ENCODE measurements around the gene XPA. TPM values are rescaled to one million over a fixed set of nuclear protein-coding genes. Genes with fewer than 3 reads are reported as not detected.

The XPA gene
- total RNA-seq, 1 donor from 2014 or later, result 12.3 TPM

GRCh38 chr9:97740848-97741821, 44.0 kb upstream of the XPA start:
- DNase-seq, result peak; percentile 47
- H3K36me3 Mint-ChIP-seq (ENCODE audit: unreplicated experiment), result no peaks in the 10 kb centered on the region
- peak overlapping the region; percentile 78 for H3K4me3 Mint-ChIP-seq (ENCODE audit: unreplicated experiment)
- H3K4me1 Mint-ChIP-seq (ENCODE audit: low read depth, unreplicated experiment), result no peaks in the 10 kb centered on the region
- no peak overlapping the region for H3K27ac Mint-ChIP-seq (ENCODE audit: unreplicated experiment)
- peaks cover 3% of the 10 kb centered on the region for H3K9me3 Mint-ChIP-seq (ENCODE audit: unreplicated experiment)
- peaks cover 6% of the 10 kb centered on the region for H3K27me3 Mint-ChIP-seq (ENCODE audit: unreplicated experiment)
- TF ChIP-seq, protein P1, sequence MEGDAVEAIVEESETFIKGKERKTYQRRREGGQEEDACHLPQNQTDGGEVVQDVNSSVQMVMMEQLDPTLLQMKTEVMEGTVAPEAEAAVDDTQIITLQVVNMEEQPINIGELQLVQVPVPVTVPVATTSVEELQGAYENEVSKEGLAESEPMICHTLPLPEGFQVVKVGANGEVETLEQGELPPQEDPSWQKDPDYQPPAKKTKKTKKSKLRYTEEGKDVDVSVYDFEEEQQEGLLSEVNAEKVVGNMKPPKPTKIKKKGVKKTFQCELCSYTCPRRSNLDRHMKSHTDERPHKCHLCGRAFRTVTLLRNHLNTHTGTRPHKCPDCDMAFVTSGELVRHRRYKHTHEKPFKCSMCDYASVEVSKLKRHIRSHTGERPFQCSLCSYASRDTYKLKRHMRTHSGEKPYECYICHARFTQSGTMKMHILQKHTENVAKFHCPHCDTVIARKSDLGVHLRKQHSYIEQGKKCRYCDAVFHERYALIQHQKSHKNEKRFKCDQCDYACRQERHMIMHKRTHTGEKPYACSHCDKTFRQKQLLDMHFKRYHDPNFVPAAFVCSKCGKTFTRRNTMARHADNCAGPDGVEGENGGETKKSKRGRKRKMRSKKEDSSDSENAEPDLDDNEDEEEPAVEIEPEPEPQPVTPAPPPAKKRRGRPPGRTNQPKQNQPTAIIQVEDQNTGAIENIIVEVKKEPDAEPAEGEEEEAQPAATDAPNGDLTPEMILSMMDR (IDR thresholded peaks at IDR 0.05; ENCODE audit: partially characterized antibody, unreplicated experiment), result no peak

DNA sequence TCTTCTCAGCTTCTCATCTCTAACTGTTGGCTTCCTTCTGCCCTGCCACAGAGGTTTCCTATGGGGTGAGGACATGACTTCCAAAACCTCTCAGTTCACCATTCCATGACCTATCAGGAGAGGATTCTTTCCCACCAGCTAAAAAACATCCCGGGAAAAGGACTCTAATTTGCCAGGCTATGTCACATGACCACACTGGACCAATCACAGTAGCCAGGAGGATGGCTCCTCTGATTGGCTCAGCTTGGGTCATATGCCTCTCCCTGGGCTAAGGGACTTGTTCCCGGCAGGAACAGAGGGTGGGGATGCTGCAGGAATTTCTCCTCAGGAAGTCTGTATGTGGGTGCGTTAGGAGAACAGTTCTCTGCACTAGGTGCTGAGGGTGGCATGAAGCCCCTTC, 40.3 kb upstream of the XPA start:
- Mint-ChIP-seq H3K27ac (ENCODE audit: unreplicated experiment) (no peak overlapping the region), H3K4me1 (ENCODE audit: low read depth, unreplicated experiment) (no peaks in the 10 kb centered on the region), H3K4me3 (ENCODE audit: unreplicated experiment) (no peak overlapping the region), H3K9me3 (ENCODE audit: unreplicated experiment) (peaks cover 2% of the 10 kb centered on the region), H3K36me3 (ENCODE audit: unreplicated experiment) (no peaks in the 10 kb centered on the region), H3K27me3 (ENCODE audit: unreplicated experiment) (peaks cover 10% of the 10 kb centered on the region)
- TF ChIP-seq, protein P1 (IDR thresholded peaks at IDR 0.05; ENCODE audit: partially characterized antibody, unreplicated experiment), result no peak
- no peak for DNase-seq

- no peak for DNase-seq
- Mint-ChIP-seq H3K4me3 (ENCODE audit: unreplicated experiment) (no peak overlapping the region), H3K4me1 (ENCODE audit: low read depth, unreplicated experiment) (no peaks in the 10 kb centered on the region), H3K36me3 (ENCODE audit: unreplicated experiment) (no peaks in the 10 kb centered on the region), H3K27me3 (ENCODE audit: unreplicated experiment) (peaks cover 3% of the 10 kb centered on the region), H3K27ac (ENCODE audit: unreplicated experiment) (no peak overlapping the region), H3K9me3 (ENCODE audit: unreplicated experiment) (no peaks in the 10 kb centered on the region)
- TF ChIP-seq, protein P1 (IDR thresholded peaks at IDR 0.05; ENCODE audit: partially characterized antibody, unreplicated experiment), result no peak
These were observed 38.0 kb upstream of the XPA start for GRCh38 chr9:97735070-97735600.

GRCh38 chr9:97726716-97727115, 29.6 kb upstream of the XPA start:
- Mint-ChIP-seq H3K4me1 (ENCODE audit: low read depth, unreplicated experiment) (no peaks in the 10 kb centered on the region), H3K27ac (ENCODE audit: unreplicated experiment) (no peak overlapping the region), H3K4me3 (ENCODE audit: unreplicated experiment) (no peak overlapping the region), H3K36me3 (ENCODE audit: unreplicated experiment) (no peaks in the 10 kb centered on the region), H3K9me3 (ENCODE audit: unreplicated experiment) (no peaks in the 10 kb centered on the region), H3K27me3 (ENCODE audit: unreplicated experiment) (no peaks in the 10 kb centered on the region)
- no peak for DNase-seq
- TF ChIP-seq, protein P1 (IDR thresholded peaks at IDR 0.05; ENCODE audit: partially characterized antibody, unreplicated experiment), result no peak

DNA sequence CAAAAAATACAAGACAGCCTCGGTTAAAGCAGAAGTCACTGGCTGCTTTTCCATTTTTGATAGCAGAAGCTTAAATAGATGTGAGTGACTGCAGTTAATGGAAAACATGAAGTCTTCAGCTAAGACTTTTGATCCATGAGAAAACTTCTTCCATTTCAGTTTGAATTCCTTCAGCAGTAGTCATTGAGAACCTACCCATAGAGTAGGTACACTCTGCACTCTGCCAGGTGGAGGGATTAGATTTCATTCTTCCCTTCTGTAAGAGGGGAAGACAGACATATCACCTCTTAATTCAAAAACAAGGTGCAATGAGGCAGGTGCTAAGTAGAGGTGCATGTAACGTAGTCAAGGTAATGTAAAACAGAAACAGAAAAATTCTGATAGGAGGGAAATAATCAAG, 26.7 kb upstream of the XPA start:
- Mint-ChIP-seq H3K27ac (ENCODE audit: unreplicated experiment) (no peak overlapping the region), H3K4me1 (ENCODE audit: low read depth, unreplicated experiment) (no peaks in the 10 kb centered on the region), H3K36me3 (ENCODE audit: unreplicated experiment) (no peaks in the 10 kb centered on the region), H3K4me3 (ENCODE audit: unreplicated experiment) (no peak overlapping the region), H3K27me3 (ENCODE audit: unreplicated experiment) (no peaks in the 10 kb centered on the region), H3K9me3 (ENCODE audit: unreplicated experiment) (no peaks in the 10 kb centered on the region)
- TF ChIP-seq, protein P1 (IDR thresholded peaks at IDR 0.05; ENCODE audit: partially characterized antibody, unreplicated experiment), result no peak
- no peak for DNase-seq

Data from glutamatergic neuron (in vitro differentiated cells).